ENCODE measurements around the gene CCR7. TPM values are rescaled to one million over a fixed set of nuclear protein-coding genes. Genes with fewer than 3 reads are reported as not detected.

Gene CCR7
- total and polyA plus RNA-seq, 2 of the 8 experiments (the other 6 are each of a cell fraction or from before 2014, with no cell fraction given): 0.12 to 0.17 TPM

GRCh38 chr17:40596261-40596919 lies 31.1 kb upstream of the CCR7 start (continued):
- TF ChIP-seq TBP (IDR thresholded peaks at IDR 0.05; ENCODE audit: low read depth, low read length) (no peak), E2F6 (IDR thresholded peaks at IDR 0.05) (peak; percentile 66; the same call in 1 of the 2 replicates), TAF7 (optimal IDR thresholded peaks at IDR 0.05; ENCODE audit: borderline replicate concordance, low read depth, low read length) (no peak)
